ENCODE measurements around the gene ADGRA3.

DNA sequence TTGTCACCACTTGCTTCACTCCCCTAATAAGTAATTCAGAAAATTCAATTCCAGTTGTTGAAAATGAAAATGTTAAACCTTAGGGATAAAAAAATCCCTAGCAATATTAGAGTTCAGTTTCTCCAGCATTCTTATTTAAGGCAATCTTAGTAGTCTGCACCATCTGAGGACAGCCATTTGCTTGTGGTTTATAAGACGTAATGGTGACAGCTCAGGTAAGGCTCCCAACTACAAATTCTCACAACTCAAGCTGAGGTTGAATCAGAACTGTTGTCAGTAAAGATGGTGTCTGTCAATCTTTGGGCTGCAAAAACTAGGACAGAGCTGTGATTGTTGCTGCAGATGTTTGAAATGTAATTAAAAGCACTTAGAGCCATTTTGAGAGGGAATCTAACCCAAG lies 16.3 kb upstream of the ADGRA3 start:
- TF ChIP-seq, protein P1, sequence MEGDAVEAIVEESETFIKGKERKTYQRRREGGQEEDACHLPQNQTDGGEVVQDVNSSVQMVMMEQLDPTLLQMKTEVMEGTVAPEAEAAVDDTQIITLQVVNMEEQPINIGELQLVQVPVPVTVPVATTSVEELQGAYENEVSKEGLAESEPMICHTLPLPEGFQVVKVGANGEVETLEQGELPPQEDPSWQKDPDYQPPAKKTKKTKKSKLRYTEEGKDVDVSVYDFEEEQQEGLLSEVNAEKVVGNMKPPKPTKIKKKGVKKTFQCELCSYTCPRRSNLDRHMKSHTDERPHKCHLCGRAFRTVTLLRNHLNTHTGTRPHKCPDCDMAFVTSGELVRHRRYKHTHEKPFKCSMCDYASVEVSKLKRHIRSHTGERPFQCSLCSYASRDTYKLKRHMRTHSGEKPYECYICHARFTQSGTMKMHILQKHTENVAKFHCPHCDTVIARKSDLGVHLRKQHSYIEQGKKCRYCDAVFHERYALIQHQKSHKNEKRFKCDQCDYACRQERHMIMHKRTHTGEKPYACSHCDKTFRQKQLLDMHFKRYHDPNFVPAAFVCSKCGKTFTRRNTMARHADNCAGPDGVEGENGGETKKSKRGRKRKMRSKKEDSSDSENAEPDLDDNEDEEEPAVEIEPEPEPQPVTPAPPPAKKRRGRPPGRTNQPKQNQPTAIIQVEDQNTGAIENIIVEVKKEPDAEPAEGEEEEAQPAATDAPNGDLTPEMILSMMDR (IDR thresholded peaks at IDR 0.05; ENCODE audit: insufficient read depth, low read length), result no peak
- TF ChIP-seq GABPA (IDR thresholded peaks at IDR 0.05; ENCODE audit: low read depth) (no peak), POLR2AphosphoS5 (IDR thresholded peaks at IDR 0.05; ENCODE audit: low read depth) (no peak)
- TF ChIP-seq, protein P2, sequence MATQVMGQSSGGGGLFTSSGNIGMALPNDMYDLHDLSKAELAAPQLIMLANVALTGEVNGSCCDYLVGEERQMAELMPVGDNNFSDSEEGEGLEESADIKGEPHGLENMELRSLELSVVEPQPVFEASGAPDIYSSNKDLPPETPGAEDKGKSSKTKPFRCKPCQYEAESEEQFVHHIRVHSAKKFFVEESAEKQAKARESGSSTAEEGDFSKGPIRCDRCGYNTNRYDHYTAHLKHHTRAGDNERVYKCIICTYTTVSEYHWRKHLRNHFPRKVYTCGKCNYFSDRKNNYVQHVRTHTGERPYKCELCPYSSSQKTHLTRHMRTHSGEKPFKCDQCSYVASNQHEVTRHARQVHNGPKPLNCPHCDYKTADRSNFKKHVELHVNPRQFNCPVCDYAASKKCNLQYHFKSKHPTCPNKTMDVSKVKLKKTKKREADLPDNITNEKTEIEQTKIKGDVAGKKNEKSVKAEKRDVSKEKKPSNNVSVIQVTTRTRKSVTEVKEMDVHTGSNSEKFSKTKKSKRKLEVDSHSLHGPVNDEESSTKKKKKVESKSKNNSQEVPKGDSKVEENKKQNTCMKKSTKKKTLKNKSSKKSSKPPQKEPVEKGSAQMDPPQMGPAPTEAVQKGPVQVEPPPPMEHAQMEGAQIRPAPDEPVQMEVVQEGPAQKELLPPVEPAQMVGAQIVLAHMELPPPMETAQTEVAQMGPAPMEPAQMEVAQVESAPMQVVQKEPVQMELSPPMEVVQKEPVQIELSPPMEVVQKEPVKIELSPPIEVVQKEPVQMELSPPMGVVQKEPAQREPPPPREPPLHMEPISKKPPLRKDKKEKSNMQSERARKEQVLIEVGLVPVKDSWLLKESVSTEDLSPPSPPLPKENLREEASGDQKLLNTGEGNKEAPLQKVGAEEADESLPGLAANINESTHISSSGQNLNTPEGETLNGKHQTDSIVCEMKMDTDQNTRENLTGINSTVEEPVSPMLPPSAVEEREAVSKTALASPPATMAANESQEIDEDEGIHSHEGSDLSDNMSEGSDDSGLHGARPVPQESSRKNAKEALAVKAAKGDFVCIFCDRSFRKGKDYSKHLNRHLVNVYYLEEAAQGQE (IDR thresholded peaks at IDR 0.05; ENCODE audit: insufficient replicate concordance, low read depth), result no peak
